Midbrain (tissue), 1 donor: ENCODE data around the gene STK38L.

Experiments used
- DNase-seq: peaks from one replicate; lab custom pipeline; 2025; lab: John Stamatoyannopoulos, UW

Gene STK38L

DNA sequence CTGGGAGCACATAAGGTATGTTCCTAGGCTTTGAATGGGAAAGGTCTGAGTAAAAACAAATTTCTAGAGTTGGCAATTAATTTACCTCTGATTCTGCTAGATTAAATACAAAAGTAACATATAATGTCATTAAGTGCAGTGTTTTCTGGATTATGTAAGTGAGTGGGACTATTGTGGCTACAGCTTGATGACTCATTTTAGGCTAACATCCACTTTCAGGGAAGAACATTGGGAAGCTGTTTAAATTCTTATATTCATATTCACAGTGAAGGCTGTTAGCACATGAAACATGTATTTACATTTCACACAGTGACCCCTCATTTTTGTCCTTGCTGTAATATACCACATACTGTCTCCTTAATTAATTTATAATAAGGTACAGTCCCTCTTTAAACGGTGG is 75.3 kb downstream of the STK38L start:
- DNase-seq: no peak

DNA sequence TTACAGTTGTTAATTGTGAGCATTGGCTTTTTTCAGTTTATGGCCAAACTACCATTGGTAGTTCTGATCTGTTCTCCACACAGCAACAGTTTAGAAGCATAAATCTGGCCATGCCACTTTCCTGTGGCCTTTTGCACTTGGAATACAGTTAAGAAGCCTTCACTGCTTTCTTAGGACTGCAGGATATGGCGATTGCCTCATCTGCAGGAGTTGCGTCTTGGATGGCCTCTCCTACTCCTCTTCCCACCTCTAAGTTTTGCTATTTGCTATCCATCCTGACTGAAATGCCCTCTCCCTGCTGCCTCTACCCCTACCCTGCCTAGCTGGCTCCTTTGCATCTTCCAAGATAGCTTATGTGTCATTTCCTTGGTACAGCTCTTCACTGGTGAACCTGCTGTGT is 75.8 kb downstream of the STK38L start:
- no peak for DNase-seq

- peak; percentile 2 for DNase-seq
Observed at GRCh38 chr12:27324530-27324929, 80.4 kb downstream of the STK38L start.

GRCh38 chr12:27330846-27331245 is 86.8 kb downstream of the STK38L start:
- no peak for DNase-seq

DNA sequence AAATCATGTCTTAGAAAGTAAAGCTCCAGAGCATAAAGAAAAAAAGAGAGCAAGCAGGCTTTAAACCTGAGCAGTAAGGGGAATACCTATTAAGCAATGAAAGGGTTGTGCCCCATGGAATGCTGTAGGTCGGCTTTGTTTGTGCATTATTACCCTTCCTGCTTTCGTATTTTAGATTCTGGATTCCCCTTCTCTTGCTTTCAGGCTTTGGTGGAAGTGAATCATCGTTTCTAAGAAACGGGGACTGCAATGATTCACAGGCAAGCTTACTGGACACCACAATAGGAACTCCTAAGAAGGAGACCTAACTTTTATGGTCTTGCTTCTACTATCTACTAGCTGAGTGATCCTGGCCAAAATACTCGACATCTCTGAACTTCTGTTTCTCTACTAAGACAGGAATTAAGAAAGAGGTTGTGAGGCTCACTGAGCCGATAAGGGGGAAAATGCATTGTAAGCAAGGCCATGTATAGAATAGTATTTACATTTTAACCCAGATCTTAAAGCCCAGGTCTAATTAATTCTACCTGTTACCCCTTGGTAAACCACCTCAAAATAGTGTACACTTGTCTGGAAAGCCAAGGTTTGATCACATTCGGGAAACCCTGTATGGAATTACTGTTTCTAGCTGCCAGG is 87.3 kb downstream of the STK38L start:
- DNase-seq: no peak

GRCh38 chr12:27331927-27332324 is 87.8 kb downstream of the STK38L start:
- no peak for DNase-seq

DNA sequence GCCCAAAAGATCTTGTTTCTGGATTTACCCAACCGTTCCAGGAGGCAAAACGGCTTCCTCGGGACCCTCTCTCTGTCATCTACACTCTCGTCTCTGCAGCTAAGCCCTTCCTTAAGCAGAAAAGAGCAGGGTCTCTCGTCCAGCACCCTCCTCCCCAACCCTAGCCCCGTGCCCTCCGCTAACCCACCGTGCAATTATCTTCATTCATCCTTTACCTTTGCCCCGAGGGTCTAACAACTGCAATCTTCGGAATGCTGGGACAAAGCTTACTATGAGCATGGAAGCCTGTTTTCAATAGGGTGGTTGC is 88.3 kb downstream of the STK38L start:
- DNase-seq: no peak

DNA sequence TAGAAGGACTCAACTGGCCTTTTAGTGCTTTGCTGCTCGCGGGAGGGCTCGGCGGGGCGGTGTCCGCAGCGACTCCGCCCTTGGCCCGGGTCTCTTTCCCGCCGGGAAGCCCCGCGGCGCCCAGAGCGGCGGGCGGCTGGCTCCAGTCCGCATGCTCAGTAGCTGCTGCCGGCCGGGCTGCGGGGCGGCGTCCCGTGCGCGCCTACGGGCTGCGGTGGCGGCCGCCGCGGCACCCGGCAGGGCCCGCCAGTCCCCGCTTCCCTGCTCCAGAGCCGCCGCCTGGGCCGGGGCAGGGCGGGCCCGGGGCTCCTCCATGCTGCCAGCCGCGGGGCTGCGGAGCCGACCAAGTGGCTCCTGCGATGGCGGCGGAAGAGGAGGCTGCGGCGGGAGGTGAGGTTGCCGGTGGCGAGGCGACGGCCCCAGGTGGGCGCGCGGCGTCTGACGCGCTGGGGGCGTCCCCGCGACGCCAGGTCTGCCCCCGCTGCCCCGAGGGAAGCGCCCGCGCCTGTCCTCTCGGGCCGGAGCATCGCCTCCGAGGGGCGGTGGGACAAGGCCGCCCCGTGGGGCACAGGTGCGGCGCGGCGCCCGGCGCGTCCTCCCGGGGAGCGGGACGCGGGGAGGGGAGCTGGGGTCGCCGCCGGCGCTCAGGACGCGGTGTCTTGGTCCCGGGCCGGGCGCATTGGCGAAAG is 88.8 kb downstream of the STK38L start, which contains the start of gene BMAL2:
TSS of gene BMAL2 (plus strand) at position 123 of the 689 bp plus-strand sequence. CDS start at position 360, 237 bp downstream.
- no peak for DNase-seq

- no peak for DNase-seq
Observed at GRCh38 chr12:27333403-27334009, 89.4 kb downstream of the STK38L start.

DNA sequence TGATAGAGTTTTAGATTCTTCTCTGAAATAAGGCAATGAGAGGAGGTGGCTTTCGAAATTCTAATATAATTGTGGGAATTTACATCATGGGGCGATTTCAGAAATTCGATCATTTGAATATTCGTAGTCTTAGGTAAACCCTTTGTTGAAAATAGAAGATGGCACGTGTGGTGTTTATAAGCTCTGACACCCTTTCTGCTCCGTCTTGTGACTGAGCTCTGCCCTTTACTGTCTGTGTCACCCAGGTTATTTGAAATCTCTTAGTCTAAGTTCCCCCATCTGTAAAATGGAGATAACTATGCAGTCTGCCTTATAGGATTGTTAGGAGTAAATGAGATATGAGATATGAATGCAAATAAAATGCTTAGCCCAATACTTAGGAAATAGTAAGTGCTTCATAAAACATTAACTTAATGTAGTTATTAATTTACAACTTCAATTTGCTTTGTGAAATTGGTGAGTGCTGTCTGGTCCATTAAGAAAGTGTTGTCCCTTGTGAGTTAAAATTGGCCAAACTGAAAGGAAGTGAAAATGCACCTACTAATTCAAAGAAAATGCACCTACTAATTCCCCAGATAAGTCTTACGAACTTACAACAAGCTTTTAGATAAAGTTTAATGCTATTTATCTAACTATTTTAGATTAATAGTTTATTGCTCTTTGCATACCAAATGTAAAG is 90.1 kb downstream of the STK38L start:
- DNase-seq: no peak

GRCh38 chr12:27334721-27335082 is 90.6 kb downstream of the STK38L start:
- DNase-seq: no peak

DNA sequence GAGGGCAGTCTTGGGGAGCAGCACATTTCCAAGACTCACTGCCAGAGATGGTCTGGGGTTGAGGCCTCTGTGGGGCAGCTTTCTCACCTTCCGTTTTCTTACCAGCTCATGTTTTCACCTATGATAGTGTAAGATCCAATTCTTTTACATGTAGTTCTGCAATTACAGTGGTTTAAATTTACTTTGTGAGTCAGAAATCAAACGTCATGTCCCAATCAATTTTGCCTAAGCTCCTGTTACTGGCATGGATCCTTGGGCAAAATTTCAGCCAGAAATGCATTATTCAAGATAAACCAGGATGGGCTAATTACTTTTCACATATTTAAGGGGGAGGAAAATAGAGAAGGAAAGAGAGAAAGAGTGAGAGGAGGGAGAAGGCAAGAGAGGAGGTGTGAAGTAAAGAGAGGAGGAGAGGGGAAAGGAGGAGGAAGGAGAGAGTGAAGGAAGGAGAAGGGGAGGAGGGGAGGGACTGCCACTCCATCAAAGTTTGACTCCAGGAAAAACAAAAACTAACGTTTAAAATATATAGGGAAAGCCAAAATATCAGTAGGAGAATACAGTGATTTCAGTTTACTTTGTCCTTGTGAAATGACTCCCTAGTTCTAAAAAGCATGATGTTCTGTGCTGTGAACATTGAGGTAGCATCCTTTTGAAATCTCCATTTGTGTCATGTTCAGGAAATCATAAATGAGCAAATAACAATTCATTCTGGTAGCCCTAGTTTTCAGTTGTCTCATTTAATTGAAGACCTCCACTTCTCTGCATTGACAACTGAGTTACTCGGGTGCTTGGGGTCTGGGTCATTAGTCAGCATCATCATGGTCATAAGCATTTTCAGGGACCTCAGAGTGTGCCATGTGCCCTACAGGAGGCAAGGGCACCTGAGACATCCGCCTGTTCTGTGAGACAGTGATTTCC is 91.5 kb downstream of the STK38L start:
- DNase-seq: no peak

DNA sequence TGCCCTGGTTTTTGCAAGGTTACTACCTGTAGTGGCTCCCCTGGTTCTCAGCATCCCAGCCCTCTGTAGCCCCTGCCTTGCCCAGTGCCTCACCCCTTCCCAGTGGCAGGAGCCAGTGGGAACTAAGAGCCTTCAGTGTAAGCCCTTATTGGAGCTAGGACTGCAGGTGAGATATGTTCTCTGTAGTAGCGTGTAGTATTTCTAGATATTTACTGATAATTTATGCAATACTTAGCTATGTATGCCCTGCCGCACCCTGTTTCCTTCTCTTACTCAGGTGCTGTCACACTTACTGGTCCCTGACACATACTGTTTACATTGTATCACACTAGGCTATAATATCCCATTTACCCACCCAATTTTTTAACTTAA is 92.2 kb downstream of the STK38L start:
- DNase-seq: no peak

DNA sequence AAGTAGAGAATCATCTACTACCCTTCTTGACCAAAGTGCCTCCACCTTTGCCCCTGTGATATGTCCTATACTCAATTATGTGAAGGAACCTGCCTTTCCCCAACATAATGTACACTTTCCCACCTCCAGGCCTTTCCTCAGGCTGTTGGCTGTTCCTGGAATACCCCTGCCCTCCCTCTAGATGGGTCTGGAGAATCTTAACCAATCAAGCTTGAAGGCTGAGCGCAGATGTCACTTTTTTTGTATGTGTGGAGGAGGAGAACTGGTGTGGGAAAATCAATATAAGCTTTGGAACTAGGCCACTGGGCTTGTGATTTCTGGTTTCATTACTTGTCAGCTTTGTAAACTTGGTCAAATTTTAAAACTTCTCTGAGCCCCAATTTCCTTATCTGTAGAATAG is 93.3 kb downstream of the STK38L start:
- no peak for DNase-seq

DNA sequence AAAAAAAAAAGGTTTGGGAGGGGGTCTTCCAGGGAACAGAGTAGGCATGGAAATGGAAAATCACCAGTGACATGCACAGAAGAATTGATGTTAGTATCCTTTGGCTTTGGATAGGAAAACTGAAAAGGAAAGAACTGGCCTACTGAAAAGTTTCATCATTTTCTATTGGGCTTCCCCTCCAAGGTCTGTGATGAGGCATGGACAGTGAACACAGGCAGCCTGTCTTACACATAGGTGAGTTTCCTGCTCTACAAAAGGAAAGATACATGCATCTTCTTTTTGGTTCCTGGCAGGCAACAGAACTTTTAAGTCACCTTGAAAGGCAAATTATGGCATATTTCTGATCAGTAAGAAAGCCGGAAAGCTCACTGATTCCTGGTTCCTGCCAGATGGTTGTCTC is 94.4 kb downstream of the STK38L start:
- no peak for DNase-seq

GRCh38 chr12:27340971-27341370 is 96.9 kb downstream of the STK38L start:
- no peak for DNase-seq

DNA sequence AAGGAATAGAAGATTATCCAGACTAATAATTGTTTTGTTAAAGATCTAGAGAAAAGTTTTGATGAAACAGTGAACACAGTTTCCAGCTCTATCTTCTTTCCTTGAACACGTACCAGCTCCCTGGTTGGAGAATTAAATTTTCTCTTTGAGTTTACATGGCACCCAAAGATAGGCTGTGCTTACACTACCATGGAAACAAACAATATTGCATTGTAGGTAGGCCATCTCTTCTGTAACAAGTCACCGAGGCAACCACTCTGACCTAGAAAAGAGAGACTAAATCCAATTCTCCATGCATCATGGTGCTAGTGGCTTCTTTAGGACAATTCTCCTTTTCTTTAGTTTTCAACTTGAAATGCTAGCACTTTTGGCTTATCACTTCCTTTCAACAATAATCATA is 98.5 kb downstream of the STK38L start:
- DNase-seq: no peak

DNA sequence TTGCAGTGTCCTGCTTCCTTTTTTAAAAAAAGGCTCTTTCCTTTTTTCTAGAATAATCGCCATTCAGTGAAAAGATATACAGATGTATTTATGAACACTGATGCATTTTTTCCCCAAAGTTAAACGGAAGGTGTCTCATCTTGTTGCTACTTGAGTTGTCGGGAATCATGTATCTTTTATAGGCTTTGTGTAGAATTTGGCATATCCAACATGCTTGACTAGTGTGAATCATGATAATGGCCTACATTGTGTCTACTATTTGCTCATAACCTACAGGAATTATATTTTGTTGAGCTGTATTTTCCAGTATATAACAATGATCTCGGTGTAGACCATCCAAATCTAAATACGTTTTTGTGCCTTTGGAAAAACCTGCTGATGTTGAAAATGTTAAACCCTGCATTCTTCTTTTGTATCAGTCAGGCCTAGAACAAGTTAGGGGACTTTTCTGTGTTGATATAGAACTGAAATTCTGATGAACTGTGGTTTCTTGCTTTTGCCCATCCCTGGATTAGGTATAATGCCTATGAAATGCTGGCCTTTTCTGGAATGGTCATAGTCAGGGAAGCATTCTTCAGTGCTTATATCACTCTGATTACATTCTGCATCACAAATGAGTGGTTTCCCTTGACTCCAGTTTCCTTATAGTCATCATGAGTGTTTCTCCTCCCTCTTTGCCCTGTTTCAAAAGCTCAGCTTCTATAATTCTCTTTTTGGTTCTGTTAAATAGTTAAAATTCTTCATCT is 99.3 kb downstream of the STK38L start:
- DNase-seq: no peak

DNA sequence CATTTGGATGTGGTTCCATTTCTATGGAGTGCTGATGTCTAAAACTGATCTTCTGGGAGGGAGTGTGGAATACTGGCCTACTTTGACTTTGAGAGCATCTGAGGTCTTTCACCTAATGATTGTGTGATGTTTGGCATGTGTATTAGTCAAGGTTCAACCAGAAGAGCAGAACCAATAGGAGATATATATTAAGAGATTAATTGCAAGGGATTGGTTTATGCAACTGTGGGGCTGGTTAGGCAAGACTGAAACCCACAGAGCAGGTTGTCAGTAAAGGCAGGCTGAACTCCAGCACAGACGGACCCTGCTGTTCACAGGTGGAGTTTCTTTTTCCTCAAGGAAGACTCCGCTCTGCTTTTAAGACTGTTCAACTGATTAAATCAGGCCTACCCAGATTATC is 100.2 kb downstream of the STK38L start:
- no peak for DNase-seq

DNA sequence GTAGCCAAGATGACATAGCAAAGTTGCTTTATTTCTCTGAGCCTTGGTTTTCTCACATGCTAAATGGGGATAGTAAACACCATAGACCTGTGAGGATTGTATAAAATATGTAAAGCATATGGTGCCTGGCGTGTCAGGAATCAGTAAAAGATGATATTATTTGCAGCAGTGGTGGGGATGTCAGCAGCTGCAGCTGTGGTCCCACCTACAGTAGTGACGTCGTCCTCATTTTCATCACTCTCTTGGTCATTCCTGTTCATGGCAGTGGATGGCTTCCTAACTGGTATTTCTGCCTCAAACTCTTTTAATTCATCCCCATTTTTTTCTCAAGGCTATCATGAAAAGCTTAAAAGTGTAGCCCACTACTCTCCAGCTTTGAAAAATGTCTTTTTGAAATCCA is 100.7 kb downstream of the STK38L start:
- DNase-seq: no peak

DNA sequence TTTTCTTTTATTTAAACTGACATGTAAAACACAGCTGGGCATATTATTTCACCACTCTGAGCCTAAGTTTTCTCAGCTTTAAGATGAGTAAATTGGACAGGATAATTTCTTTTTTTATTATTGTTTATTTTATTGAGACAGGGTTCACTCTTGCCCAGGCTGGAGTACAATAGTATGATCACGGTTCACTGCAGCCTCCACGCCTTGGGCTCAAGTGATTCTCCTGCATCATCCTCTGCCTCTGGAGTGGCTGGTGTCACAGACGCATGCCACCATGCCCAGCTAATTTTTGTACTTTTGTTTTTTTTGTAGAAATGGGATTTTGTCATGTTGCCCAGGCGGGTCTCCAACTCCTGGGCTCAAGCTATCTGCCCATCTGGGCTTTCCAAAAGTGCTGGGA is 101.3 kb downstream of the STK38L start:
- DNase-seq: no peak
